ENCODE data around the gene SPHK2. TPM values are rescaled to one million over a fixed set of nuclear protein-coding genes. Genes with fewer than 3 reads are reported as not detected.
"Not testable (repeated sequence)": the region's sequence is repeated elsewhere in the genome, so short reads cannot be mapped to it uniquely, and the experiment has no call there.

Gene SPHK2
- total RNA-seq: 10 to 100 TPM in 7 of 8 experiments, 1 to 10 TPM in 1; 8.9 to 29.5 (median 16.1) TPM

DNA sequence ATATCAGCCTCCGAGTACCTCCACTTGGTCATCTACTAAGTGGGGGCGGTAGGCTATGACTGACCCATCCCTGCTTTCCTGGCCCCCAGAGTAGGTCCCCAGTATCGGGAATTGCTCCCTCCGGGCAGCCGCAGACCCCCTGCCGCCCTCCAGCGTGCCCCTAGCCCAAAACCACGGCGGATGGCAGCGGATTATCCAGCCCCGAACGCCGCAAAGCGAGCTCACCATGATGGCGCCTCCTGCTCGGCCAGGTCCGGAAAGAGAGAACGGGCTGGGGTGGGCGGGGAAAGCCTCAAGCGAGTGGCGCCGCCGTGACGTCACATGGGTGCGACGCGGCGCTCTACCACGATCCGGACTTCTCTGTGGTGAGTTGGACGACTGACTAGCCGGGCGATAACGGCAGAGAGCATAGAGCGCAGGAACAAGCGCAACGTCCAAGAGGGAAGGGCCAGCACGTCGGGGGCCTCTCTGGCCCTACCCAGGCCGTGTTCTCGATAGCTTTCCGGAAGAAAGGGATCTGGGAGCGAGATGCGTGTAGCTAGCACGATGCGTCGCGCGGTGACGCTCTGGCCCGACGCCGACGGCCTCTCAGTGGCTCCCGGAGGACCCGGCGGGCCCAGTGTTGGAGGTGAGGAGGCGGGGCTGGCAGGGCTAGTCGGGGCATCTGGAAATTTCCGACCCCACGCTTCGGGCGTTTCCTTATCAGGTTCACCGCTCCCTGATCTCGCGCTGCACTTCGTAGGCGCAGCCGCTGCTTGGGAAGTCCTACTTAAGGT, at the start of gene SPHK2, which contains the start of gene RPL18:
Gene SPHK2 (plus strand): TSS at position 591 of the 776 bp plus-strand sequence. CDS start 1,009 bp downstream, outside the sequence.
Gene RPL18 (minus strand): TSS at position 263 of the 776 bp plus-strand sequence. CDS start 35 bp downstream, at position 228.
- Histone ChIP-seq H3K4me1 (replicated peaks in 1 of 2) (peaks cover 22 to 34% of the 10 kb centered on the region in 2 donors), H3K27ac (peak within 1 kb of the TSS; percentile 87), H3K4me3 (peak within 1 kb of the TSS; percentile 65 to 80 (median 78))
- peak; percentile 73 to 86 (median 80) for ATAC-seq (replicated peaks in 6 of 8)
- in situ Hi-C loops (cut with MboI; ENCODE audit: low pct_unique_long_range_greater_than_20kb in 2 of 9, low sequenced_read_pairs in 9 of 9, unreplicated experiment in 9 of 9): no loop called here
- 0 to 1% (median 0%) methylated on average over 1 to 13 of the region's 69 CpGs; no CpG with 5 or more reads in 5 of the 10 experiments for WGBS, 10 experiments

DNA sequence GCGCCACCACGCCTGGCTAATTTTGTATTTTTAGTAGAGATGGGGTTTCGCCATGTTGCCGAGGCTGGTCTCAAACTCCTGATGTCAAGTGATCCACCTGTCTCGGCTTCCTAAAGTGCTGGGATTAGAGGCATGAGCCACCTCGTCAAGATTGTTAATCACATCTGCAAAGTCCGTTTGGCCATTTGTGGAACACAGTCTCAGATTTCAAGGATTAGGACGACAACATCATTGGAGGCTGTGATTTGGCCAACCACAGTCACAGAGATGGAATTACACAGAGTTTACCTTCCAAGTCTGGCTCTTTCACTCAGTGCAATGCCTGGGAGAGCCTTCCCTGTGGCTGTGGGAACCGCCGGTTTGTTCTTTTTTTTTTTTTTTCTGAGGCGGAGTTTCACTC, 49.5 kb upstream of the SPHK2 start:
- H3K4me3 ChIP-seq: no peak overlapping the region
- in situ Hi-C loops (cut with MboI; ENCODE audit: low pct_unique_long_range_greater_than_20kb in 2 of 9, low sequenced_read_pairs in 9 of 9, unreplicated experiment in 9 of 9): no loop called here
- peak in 1 of 8 experiments; percentile 18 for ATAC-seq (replicated peaks in 6 of 8)
- H3K4me1 ChIP-seq (replicated peaks in 1 of 2): peaks cover 4 to 12% of the 10 kb centered on the region in 2 donors
- no peak overlapping the region for H3K27ac ChIP-seq
- WGBS, 10 experiments: 30 to 100% (median 80%) methylated on average over 1 to 7 of the region's 11 CpGs; no CpG with 5 or more reads in 3 of the 10 experiments

DNA sequence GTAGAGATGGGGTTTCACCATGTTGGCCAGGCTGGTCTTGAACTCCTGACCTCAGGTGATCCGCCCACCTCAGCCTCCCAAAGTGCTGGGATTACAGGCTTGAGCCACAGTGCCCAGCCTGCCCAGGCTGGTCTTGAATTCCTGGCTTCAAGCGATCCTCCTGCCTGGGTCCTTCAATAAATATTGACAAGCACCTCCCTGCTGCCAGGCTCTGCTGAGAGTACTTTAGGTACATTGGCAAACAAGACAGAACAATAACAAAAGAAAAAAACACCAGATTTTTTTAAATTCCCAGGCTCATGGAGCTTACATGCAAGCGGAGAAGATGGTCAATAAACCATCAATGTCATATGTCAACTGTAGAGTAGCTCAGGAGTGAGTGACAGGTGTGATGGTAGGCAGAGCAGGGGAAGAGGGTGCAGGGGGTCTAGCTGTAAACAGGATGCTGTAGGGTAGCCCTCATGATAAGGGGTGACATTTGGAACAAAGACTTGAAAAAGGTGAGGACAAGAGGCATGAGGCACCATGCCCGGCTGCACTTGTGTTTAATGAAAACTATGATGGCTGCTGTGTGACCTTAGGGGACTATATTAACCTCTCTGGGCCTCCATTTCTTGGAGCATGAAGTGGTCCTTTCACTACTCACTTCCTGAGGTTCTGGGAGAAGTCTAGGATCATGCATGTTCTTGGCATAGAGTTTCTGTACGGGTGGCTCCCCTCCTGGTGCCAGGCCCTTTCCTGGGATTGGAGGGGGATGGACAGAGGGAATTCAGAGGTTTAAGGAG, 47.7 kb upstream of the SPHK2 start:
- Histone ChIP-seq H3K4me3 (no peak overlapping the region), H3K4me1 (replicated peaks in 1 of 2) (peaks cover 4 to 12% of the 10 kb centered on the region in 2 donors), H3K27ac (no peak overlapping the region)
- WGBS, 10 experiments: 40 to 100% (median 80%) methylated on average over 1 to 3 of the region's 5 CpGs; no CpG with 5 or more reads in 1 of the 10 experiments
- in situ Hi-C loops (cut with MboI; ENCODE audit: low pct_unique_long_range_greater_than_20kb in 2 of 9, low sequenced_read_pairs in 9 of 9, unreplicated experiment in 9 of 9): no loop called here
- ATAC-seq (replicated peaks in 6 of 8): no peak

- Histone ChIP-seq H3K4me3 (no peak overlapping the region), H3K4me1 (replicated peaks in 1 of 2) (peaks cover 4 to 12% of the 10 kb centered on the region in 2 donors), H3K27ac (peak overlapping the region in 1 of 2 donors; percentile 74)
- ATAC-seq (replicated peaks in 6 of 8): peak in 5 of 8 experiments; percentile 63 to 92 (median 83)
- in situ Hi-C loops (cut with MboI; ENCODE audit: low pct_unique_long_range_greater_than_20kb in 2 of 9, low sequenced_read_pairs in 9 of 9, unreplicated experiment in 9 of 9): no loop called here
- WGBS, 10 experiments: 45 to 75% (median 63%) methylated on average over 5 to 7 of the region's 12 CpGs; no CpG with 5 or more reads in 6 of the 10 experiments
Observed at GRCh38 chr19:48573163-48573505, 46.2 kb upstream of the SPHK2 start.

DNA sequence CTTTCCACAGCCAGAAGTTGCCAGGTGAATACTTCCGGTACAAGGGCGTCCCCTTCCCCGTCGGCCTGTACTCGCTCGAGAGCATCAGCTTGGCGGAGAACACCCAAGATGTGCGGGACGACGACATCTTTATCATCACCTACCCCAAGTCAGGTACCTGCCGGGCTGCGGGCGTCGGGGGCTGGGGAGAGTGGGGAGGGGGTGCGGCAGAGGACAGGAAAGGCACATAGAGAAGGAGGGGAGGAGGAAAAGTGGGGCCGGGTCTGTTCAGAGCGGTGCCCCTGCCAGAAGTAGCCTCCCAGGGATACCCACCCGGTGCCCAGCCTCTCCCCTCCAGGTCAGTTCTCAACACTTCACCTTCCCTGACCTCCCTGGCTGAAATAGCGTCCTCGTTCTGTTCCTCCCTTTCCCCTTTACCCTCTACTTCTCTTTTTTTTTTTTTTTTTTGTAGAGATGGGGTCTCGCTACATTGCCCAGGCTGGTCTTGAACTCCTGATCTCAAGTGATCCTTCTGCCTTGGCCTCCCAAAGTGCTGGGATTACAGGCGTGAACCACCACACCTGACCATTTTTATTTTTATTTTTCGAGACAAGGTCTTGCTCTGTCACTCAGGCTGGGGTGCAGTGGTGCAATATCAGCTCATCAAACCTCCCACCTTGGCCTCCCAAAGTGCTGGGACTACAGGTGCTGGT, 43.2 kb upstream of the SPHK2 start:
- no peak overlapping the region for H3K27ac ChIP-seq
- ATAC-seq (replicated peaks in 6 of 8): no peak
- no peak overlapping the region for H3K4me3 ChIP-seq
- H3K4me1 ChIP-seq (replicated peaks in 1 of 2): peaks cover 4 to 12% of the 10 kb centered on the region in 2 donors
- 29 to 89% (median 79%) methylated on average over 2 to 5 of the region's 23 CpGs; no CpG with 5 or more reads in 2 of the 10 experiments for WGBS, 10 experiments
- in situ Hi-C loops (cut with MboI; ENCODE audit: low pct_unique_long_range_greater_than_20kb in 2 of 9, low sequenced_read_pairs in 9 of 9, unreplicated experiment in 9 of 9): loop anchor here in 7 of 9 experiments (25.0 kb wide), 4 partner anchors 89 to 314 kb away; partner anchors contain the start of genes CARD8 (in 2 of the 7) and ZNF114 (in 2 of the 7)

GRCh38 chr19:48577908-48578307, 41.4 kb upstream of the SPHK2 start:
- in situ Hi-C loops (cut with MboI; ENCODE audit: low pct_unique_long_range_greater_than_20kb in 2 of 9, low sequenced_read_pairs in 9 of 9, unreplicated experiment in 9 of 9): loop anchor here in 7 of 9 experiments (25.0 kb wide), 4 partner anchors 91 to 316 kb away; partner anchors contain the start of genes CARD8 (in 2 of the 7) and ZNF114 (in 2 of the 7)
- not testable (repeated sequence) for ATAC-seq (replicated peaks in 6 of 8); H3K4me1 ChIP-seq (replicated peaks in 1 of 2); H3K27ac ChIP-seq; H3K4me3 ChIP-seq
- WGBS, 10 experiments: 73 to 100% (median 90%) methylated on average over 2 to 5 of the region's 7 CpGs; no CpG with 5 or more reads in 5 of the 10 experiments

- in situ Hi-C loops (cut with MboI; ENCODE audit: low pct_unique_long_range_greater_than_20kb in 2 of 9, low sequenced_read_pairs in 9 of 9, unreplicated experiment in 9 of 9): loop anchor here in 7 of 9 experiments (25.0 kb wide), 4 partner anchors 92 to 317 kb away; partner anchors contain the start of genes CARD8 (in 2 of the 7) and ZNF114 (in 2 of the 7)
- no peak overlapping the region for H3K27ac ChIP-seq
- WGBS, 10 experiments: 0 to 86% (median 44%) methylated on average over 1 to 3 of the region's 3 CpGs; no CpG with 5 or more reads in 1 of the 10 experiments
- ATAC-seq (replicated peaks in 6 of 8): no peak
- no peak overlapping the region for H3K4me3 ChIP-seq
- no peaks in the 10 kb centered on the region for H3K4me1 ChIP-seq (replicated peaks in 1 of 2)
Observed at GRCh38 chr19:48578891-48579290, 40.4 kb upstream of the SPHK2 start.

DNA sequence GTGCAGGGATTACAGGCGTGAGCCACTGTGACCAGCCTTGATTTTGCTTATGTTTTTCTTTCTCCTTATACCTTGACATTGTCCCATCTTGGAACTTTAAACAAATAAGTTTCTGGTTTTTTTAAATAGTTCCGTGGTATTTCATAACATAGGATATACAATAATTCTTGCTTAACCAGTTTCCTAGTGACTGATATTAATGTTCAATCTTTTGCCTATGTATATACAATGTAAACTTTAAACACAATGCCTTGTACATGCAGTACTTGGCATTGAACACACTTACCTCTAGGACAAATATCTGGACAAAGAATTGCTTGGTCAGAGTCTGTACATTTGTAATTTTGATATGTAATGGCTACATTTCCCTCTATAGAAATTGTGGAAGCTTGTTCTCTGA, 37.1 kb upstream of the SPHK2 start:
- in situ Hi-C loops (cut with MboI; ENCODE audit: low pct_unique_long_range_greater_than_20kb in 2 of 9, low sequenced_read_pairs in 9 of 9, unreplicated experiment in 9 of 9): loop anchor here (10.0 to 25.0 kb wide), 6 partner anchors 77 to 320 kb away; partner anchors contain the start of genes ZNF114 (in 3 of the 9) and CARD8 (in 2 of the 9)
- H3K4me3 ChIP-seq: no peak overlapping the region

DNA sequence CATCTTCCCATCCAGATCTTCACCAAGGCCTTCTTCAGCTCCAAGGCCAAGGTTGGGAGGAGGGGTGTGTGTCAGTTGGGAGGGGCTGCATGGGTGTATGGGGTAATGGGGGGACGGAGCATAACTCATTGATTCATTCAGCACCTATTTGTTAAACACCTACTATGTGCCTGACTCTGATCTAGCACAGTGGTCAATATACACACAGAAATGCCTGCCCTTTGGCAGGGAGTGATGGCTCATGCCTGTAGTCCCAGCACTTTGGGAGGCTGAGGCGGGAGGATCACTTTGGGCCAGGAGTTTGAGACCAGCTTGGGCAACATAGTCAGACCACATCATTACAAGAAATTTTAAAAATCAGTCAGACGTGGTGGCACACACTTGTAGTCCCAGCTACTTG, 31.9 kb upstream of the SPHK2 start:
- peaks cover 0 to 6% of the 10 kb centered on the region in 2 donors for H3K4me1 ChIP-seq (replicated peaks in 1 of 2)
- 100% methylated on average over 1 of the region's 3 CpGs; no CpG with 5 or more reads in 7 of the 10 experiments for WGBS, 10 experiments
- H3K4me3 ChIP-seq: no peak overlapping the region
- no peak for ATAC-seq (replicated peaks in 6 of 8)
- no peak overlapping the region for H3K27ac ChIP-seq
- in situ Hi-C loops (cut with MboI; ENCODE audit: low pct_unique_long_range_greater_than_20kb in 2 of 9, low sequenced_read_pairs in 9 of 9, unreplicated experiment in 9 of 9): loop anchor here (10.0 to 25.0 kb wide), 6 partner anchors 83 to 325 kb away; partner anchors contain the start of genes ZNF114 (in 3 of the 9) and CARD8 (in 2 of the 9)

More for the DNA sequence above, 37.1 kb upstream of the SPHK2 start:
- WGBS, 10 experiments: 17 to 100% (median 80%) methylated on average over 1 to 2 of the region's 2 CpGs; no CpG with 5 or more reads in 3 of the 10 experiments
- no peaks in the 10 kb centered on the region for H3K4me1 ChIP-seq (replicated peaks in 1 of 2)
- no peak for ATAC-seq (replicated peaks in 6 of 8)
- no peak overlapping the region for H3K27ac ChIP-seq

GRCh38 chr19:48588670-48589401, 30.5 kb upstream of the SPHK2 start:
- in situ Hi-C loops (cut with MboI; ENCODE audit: low pct_unique_long_range_greater_than_20kb in 2 of 9, low sequenced_read_pairs in 9 of 9, unreplicated experiment in 9 of 9): loop anchor here (10.0 to 25.0 kb wide), 6 partner anchors 84 to 327 kb away; partner anchors contain the start of genes ZNF114 (in 3 of the 9) and CARD8 (in 2 of the 9)
- Histone ChIP-seq H3K27ac (no peak overlapping the region), H3K4me1 (replicated peaks in 1 of 2) (peaks cover 0 to 6% of the 10 kb centered on the region in 2 donors), H3K4me3 (peak overlapping the region in 4 of 5 donors; percentile 8 to 27 (median 20))
- 0 to 40% (median 19%) methylated on average over 1 to 11 of the region's 36 CpGs; no CpG with 5 or more reads in 6 of the 10 experiments for WGBS, 10 experiments
- ATAC-seq (replicated peaks in 6 of 8): peak; percentile 82 to 94 (median 86)

GRCh38 chr19:48591021-48591420, 28.3 kb upstream of the SPHK2 start:
- peaks cover 0 to 6% of the 10 kb centered on the region in 2 donors for H3K4me1 ChIP-seq (replicated peaks in 1 of 2)
- in situ Hi-C loops (cut with MboI; ENCODE audit: low pct_unique_long_range_greater_than_20kb in 2 of 9, low sequenced_read_pairs in 9 of 9, unreplicated experiment in 9 of 9): loop anchor here in 7 of 9 experiments (25.0 kb wide), 4 partner anchors 104 to 329 kb away; partner anchors contain the start of genes CARD8 (in 2 of the 7) and ZNF114 (in 2 of the 7)
- ATAC-seq (replicated peaks in 6 of 8): no peak
- H3K27ac ChIP-seq: no peak overlapping the region
- 14 to 100% (median 65%) methylated on average over 1 to 3 of the region's 5 CpGs; no CpG with 5 or more reads in 2 of the 10 experiments for WGBS, 10 experiments
- no peak overlapping the region for H3K4me3 ChIP-seq
